ENCODE data around the gene TSR3. TPM values are rescaled to one million over a fixed set of nuclear protein-coding genes. Genes with fewer than 3 reads are reported as not detected.

TSR3 gene
- total and polyA plus RNA-seq, 4 donors: 20.3 to 29.9 (median 28.9) TPM

GRCh38 chr16:1338855-1339675 is 12.6 kb downstream of the TSR3 start:
- no peaks in the 10 kb centered on the region for H3K36me3 ChIP-seq (ENCODE audit: control insufficient read depth in 4 of 4, insufficient read depth in 3 of 4, low read depth in 1 of 4, low read length in 3 of 4)
- WGBS: 71% methylated on average over 31 of the region's 31 CpGs
- H3K9ac ChIP-seq (ENCODE audit: low read depth in 1 of 2, low read length in 2 of 2): no peak overlapping the region
- no peak overlapping the region for H3K27ac ChIP-seq (ENCODE audit: low read depth in 1 of 2, low read length in 2 of 2)
- peaks cover 0 to under 1% (median 0%) of the 10 kb centered on the region in 4 donors for H3K27me3 ChIP-seq (ENCODE audit: control insufficient read depth in 4 of 4, insufficient read depth in 4 of 4, low read length in 3 of 4)
- H3K4me3 ChIP-seq (ENCODE audit: low read depth in 1 of 3, low read length in 3 of 3): no peak overlapping the region
- no peaks in the 10 kb centered on the region for H3K9me3 ChIP-seq (ENCODE audit: control insufficient read depth in 4 of 4, low read length in 3 of 4)
- DNase-seq (ENCODE audit: low spot score): no peak
- H3K4me1 ChIP-seq (ENCODE audit: control insufficient read depth in 4 of 4, insufficient read depth in 4 of 4, low read length in 3 of 4): peaks cover 6 to 17% (median 14%) of the 10 kb centered on the region in 4 donors
- TF ChIP-seq NR2F2 (IDR thresholded peaks at IDR 0.05) (no peak), FOXA2 (IDR thresholded peaks at IDR 0.05) (no peak), REST (IDR thresholded peaks at IDR 0.05) (no peak), EGR1 (IDR thresholded peaks at IDR 0.05; ENCODE audit: low read depth in 2 of 2) (no peak), SP1 (IDR thresholded peaks at IDR 0.05) (no peak), MAX (IDR thresholded peaks at IDR 0.05) (no peak), JUND (IDR thresholded peaks at IDR 0.05) (no peak), ATF3 (IDR thresholded peaks at IDR 0.05) (no peak), HNF4G (IDR thresholded peaks at IDR 0.05) (no peak), YY1 (IDR thresholded peaks at IDR 0.05) (no peak), ZBTB33 (IDR thresholded peaks at IDR 0.05) (no peak), RXRA (IDR thresholded peaks at IDR 0.05) (no peak), FOXA1 (IDR thresholded peaks at IDR 0.05) (no peak), CTCF (IDR thresholded peaks at IDR 0.05; ENCODE audit: low read depth, low read length, missing input control) (no peak), TAF1 (conservative IDR thresholded peaks at IDR 0.05) (no peak), RAD21 (IDR thresholded peaks at IDR 0.05) (no peak), GABPA (IDR thresholded peaks at IDR 0.05 in 1 of 2, conservative IDR thresholded peaks at IDR 0.05 in 1 of 2) (no peak), HNF4A (conservative IDR thresholded peaks at IDR 0.05) (no peak)

Data from liver (tissue), 9 donors.